HEK293T (cell line): ENCODE results near the gene PCDHB5.
"Not testable (repeated sequence)": the region's sequence is repeated elsewhere in the genome, so short reads cannot be mapped to it uniquely, and the experiment has no call there.

Experiments used
- CTCF ChIA-PET: fragments of 350-600 bp; formaldehyde crosslinking; extraction: SDS; loops from one replicate; lab custom pipeline; 2021; ENCODE audit warnings: antibody characterized with exemption, inconsistent platforms; lab: Yijun Ruan, JAX
- POLR2A ChIA-PET: fragments of 350-600 bp; formaldehyde crosslinking; extraction: SDS; loops from one replicate; lab custom pipeline; 2020; ENCODE audit warnings: antibody characterized with exemption, inconsistent platforms; lab: Yijun Ruan, JAX
- DNase-seq: peaks from one replicate; pipeline ENCODE4 v3.0.0; 2012; ENCODE audit warnings: mixed read lengths; ENCODE audit errors: extremely low spot score
- ARNT ChIP-seq: fragments of 450-650 bp; IDR thresholded peaks from 2 replicates; pipeline ENCODE4 v1.6.1; 2017; ENCODE audit warnings: mild to moderate bottlenecking
- BHLHE40 ChIP-seq: fragments of 450-650 bp; IDR thresholded peaks from 2 replicates; pipeline ENCODE4 v1.6.1; 2016; ENCODE audit warnings: mild to moderate bottlenecking, moderate library complexity, borderline replicate concordance
- CTBP1 ChIP-seq: fragments of 450-650 bp; IDR thresholded peaks from 2 replicates; pipeline ENCODE4 v1.6.1; 2016; ENCODE audit warnings: borderline replicate concordance
- ELF4 ChIP-seq: fragments of 450-650 bp; IDR thresholded peaks from 2 replicates; pipeline ENCODE4 v1.6.1; 2017; ENCODE audit warnings: antibody characterized with exemption
- FOXA1 ChIP-seq: fragments of 450-650 bp; IDR thresholded peaks from 2 replicates; pipeline ENCODE4 v1.6.1; 2016; ENCODE audit warnings: mild to moderate bottlenecking
- FOXK2 ChIP-seq: fragments of 450-650 bp; IDR thresholded peaks from 2 replicates; pipeline ENCODE4 v1.6.1; 2016; ENCODE audit warnings: mild to moderate bottlenecking
- HDGF ChIP-seq: fragments of 450-650 bp; IDR thresholded peaks from 2 replicates; pipeline ENCODE4 v1.6.1; 2017; ENCODE audit warnings: antibody characterized with exemption, borderline replicate concordance
- L3MBTL2 ChIP-seq: fragments of 450-650 bp; conservative IDR thresholded peaks from 2 replicates; pipeline ENCODE4 v1.6.1; 2016; ENCODE audit warnings: mild to moderate bottlenecking
- LEF1 ChIP-seq: fragments of 450-650 bp; IDR thresholded peaks from 2 replicates; pipeline ENCODE4 v1.6.1; 2017; ENCODE audit warnings: mild to moderate bottlenecking, borderline replicate concordance
- NFRKB ChIP-seq: fragments of 450-650 bp; IDR thresholded peaks from 2 replicates; pipeline ENCODE4 v1.6.1; 2016; ENCODE audit warnings: mild to moderate bottlenecking, moderate library complexity
- SP1 ChIP-seq: fragments of 450-650 bp; IDR thresholded peaks from 2 replicates; pipeline ENCODE4 v1.6.1; 2017
- SUZ12 ChIP-seq: fragments of 450-650 bp; IDR thresholded peaks from 2 replicates; pipeline ENCODE4 v1.6.1; 2016; ENCODE audit warnings: mild to moderate bottlenecking
- TARDBP ChIP-seq: fragments of 450-650 bp; IDR thresholded peaks from 2 replicates; pipeline ENCODE4 v1.6.1; 2016
- ZNF384 ChIP-seq: fragments of 450-650 bp; IDR thresholded peaks from 2 replicates; pipeline ENCODE4 v1.6.1; 2016
- TF ChIP-seq, protein P1 (sequence below): fragments of 450-650 bp; IDR thresholded peaks from 2 replicates; pipeline ENCODE4 v1.6.1; 2016

Gene PCDHB5

GRCh38 chr5:141180313-141180712 lies 45.3 kb downstream of the PCDHB5 start:
- ChIA-PET POLR2A (no interaction called here), CTCF (interaction anchor here (0.6 kb wide), 1 partner anchor 236 kb away, joined by 3 read pairs; no protein-coding TSS in a partner anchor)
- TF ChIP-seq, protein P1, sequence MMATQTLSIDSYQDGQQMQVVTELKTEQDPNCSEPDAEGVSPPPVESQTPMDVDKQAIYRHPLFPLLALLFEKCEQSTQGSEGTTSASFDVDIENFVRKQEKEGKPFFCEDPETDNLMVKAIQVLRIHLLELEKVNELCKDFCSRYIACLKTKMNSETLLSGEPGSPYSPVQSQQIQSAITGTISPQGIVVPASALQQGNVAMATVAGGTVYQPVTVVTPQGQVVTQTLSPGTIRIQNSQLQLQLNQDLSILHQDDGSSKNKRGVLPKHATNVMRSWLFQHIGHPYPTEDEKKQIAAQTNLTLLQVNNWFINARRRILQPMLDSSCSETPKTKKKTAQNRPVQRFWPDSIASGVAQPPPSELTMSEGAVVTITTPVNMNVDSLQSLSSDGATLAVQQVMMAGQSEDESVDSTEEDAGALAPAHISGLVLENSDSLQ: no peak
- TF ChIP-seq L3MBTL2: no peak
- TF ChIP-seq CTBP1: no peak
- TF ChIP-seq NFRKB: no peak
- no peak for TF ChIP-seq HDGF
- TF ChIP-seq SUZ12: no peak
- no peak for TF ChIP-seq ARNT
- no peak for DNase-seq

GRCh38 chr5:141182248-141182647 lies 47.2 kb downstream of the PCDHB5 start, which contains the start of gene PCDHB16:
PCDHB16 (plus strand) TSS chr5:141182387; CDS start chr5:141182560, 173 bp downstream.
- POLR2A ChIA-PET: no interaction called here
- CTCF ChIA-PET: interaction anchor here (0.6 to 1.3 kb wide), 4 partner anchors 18 to 1382 kb away, joined by 3 to 5 read pairs (median 3); partner anchors contain the start of gene PCDHB5
- TF ChIP-seq CTBP1: no peak
- TF ChIP-seq LEF1: no peak
- TF ChIP-seq ELF4: no peak
- TF ChIP-seq SP1: no peak
- TF ChIP-seq FOXK2: no peak
- TF ChIP-seq, protein P1: no peak
- no peak for TF ChIP-seq NFRKB
- no peak for TF ChIP-seq L3MBTL2
- TF ChIP-seq TARDBP: no peak
- DNase-seq: peak; percentile 14

DNA sequence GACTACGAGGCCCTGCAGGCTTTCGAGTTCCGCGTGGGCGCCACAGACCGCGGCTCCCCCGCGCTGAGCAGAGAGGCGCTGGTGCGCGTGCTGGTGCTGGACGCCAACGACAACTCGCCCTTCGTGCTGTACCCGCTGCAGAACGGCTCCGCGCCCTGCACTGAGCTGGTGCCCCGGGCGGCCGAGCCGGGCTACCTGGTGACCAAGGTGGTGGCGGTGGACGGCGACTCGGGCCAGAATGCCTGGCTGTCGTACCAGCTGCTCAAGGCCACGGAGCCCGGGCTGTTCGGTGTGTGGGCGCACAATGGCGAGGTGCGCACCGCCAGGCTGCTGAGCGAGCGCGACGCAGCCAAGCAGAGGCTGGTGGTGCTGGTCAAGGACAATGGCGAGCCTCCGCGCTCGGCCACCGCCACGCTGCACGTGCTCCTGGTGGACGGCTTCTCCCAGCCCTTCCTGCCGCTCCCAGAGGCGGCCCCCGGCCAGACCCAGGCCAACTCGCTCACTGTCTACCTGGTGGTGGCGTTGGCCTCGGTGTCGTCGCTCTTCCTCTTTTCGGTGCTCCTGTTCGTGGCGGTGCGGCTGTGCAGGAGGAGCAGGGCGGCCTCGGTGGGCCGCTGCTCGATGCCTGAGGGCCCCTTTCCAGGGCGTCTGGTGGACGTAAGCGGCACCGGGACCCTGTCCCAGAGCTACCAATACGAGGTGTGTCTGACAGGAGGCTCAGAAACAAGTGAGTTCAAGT lies 49.3 kb downstream of the PCDHB5 start:
- POLR2A ChIA-PET, DNase-seq, CTCF ChIA-PET: not testable (repeated sequence)

GRCh38 chr5:141186897-141187512 lies 52.0 kb downstream of the PCDHB5 start, which contains the start of gene PCDHB9:
PCDHB9 (plus strand) TSS chr5:141187161; CDS start chr5:141187319, 158 bp downstream.
- TF ChIP-seq FOXK2 (no peak), SP1 (no peak), NFRKB (no peak), TARDBP (no peak), HDGF (no peak), FOXA1 (no peak), ZNF384 (no peak), ELF4 (no peak), CTBP1 (no peak), LEF1 (no peak), BHLHE40 (no peak), SUZ12 (no peak), ARNT (no peak), L3MBTL2 (no peak)
- TF ChIP-seq, protein P1: no peak
- peak; percentile 12 for DNase-seq
- ChIA-PET POLR2A (no interaction called here), CTCF (interaction anchor here (0.6 kb wide), 1 partner anchor 105 kb away, joined by 4 read pairs; no protein-coding TSS in a partner anchor)
